ENCODE data around the gene KRT7. TPM values are rescaled to one million over a fixed set of nuclear protein-coding genes. Genes with fewer than 3 reads are reported as not detected.
"Not testable (repeated sequence)": the region's sequence is repeated elsewhere in the genome, so short reads cannot be mapped to it uniquely, and the experiment has no call there.

The KRT7 gene
- total and polyA plus RNA-seq, 3 experiments from 2014 or later: 3.2 to 5.6 TPM; not detected in 1

- H3K27me3 ChIP-seq (ENCODE audit: insufficient read depth, low read length, poor library complexity, severe bottlenecking); H3K4me3 Mint-ChIP-seq; H3K27ac ChIP-seq (ENCODE audit: low read depth, low read length); H3K27ac Mint-ChIP-seq; POLR2A ChIA-PET; H3K36me3 ChIP-seq (ENCODE audit: insufficient read depth, low read length); H3K9me3 Mint-ChIP-seq; CTCF ChIA-PET; H3K9me3 ChIP-seq (ENCODE audit: low read length); H3K4me1 ChIP-seq (ENCODE audit: insufficient read depth, low read length); DNase-seq; H3K4me3 ChIP-seq (ENCODE audit: low read length); H3K4me1 Mint-ChIP-seq; H3K36me3 Mint-ChIP-seq: not testable (repeated sequence)
- H3K27me3 Mint-ChIP-seq: peaks cover 9 to 27% of the 10 kb centered on the region in 2 donors
These were observed 57.6 kb downstream of the KRT7 start for GRCh38 chr12:52290483-52291134.

- H3K4me1 ChIP-seq (ENCODE audit: insufficient read depth, low read length): no peaks in the 10 kb centered on the region
- Mint-ChIP-seq H3K4me1 (peaks cover 4 to 10% (median 8%) of the 10 kb centered on the region in 3 donors), H3K36me3 (peaks cover 0 to 1% (median 0%) of the 10 kb centered on the region in 3 donors), H3K4me3 (no peak within 1 kb of the TSS), H3K9me3 (no peaks in the 10 kb centered on the region), H3K27me3 (peaks cover 9 to 33% of the 10 kb centered on the region in 2 donors), H3K27ac (peak within 1 kb of the TSS in 1 of 8 donors; percentile 27)
- H3K27me3 ChIP-seq (ENCODE audit: insufficient read depth, low read length, poor library complexity, severe bottlenecking): no peaks in the 10 kb centered on the region
- ChIA-PET CTCF (no interaction called here), POLR2A (no interaction called here)
- H3K4me3 ChIP-seq (ENCODE audit: low read length): no peak within 1 kb of the TSS
- H3K27ac ChIP-seq (ENCODE audit: low read depth, low read length): no peak within 1 kb of the TSS
- DNase-seq: no peak
- H3K36me3 ChIP-seq (ENCODE audit: insufficient read depth, low read length): no peaks in the 10 kb centered on the region
- no peaks in the 10 kb centered on the region for H3K9me3 ChIP-seq (ENCODE audit: low read length)
These were observed 58.4 kb downstream of the KRT7 start, which contains the start of gene KRT81 for GRCh38 chr12:52291267-52291935. KRT81 (minus strand) TSS chr12:52291534; CDS start chr12:52291465, 69 bp downstream.

GRCh38 chr12:52293926-52294325 is 60.9 kb downstream of the KRT7 start:
- ChIA-PET CTCF (interaction anchor here (1.6 kb wide), 1 partner anchor 15 kb away, joined by 5 read pairs; no protein-coding TSS in a partner anchor), POLR2A (no interaction called here)
- no peak overlapping the region for H3K4me3 Mint-ChIP-seq
- peaks cover 0 to 1% (median 0%) of the 10 kb centered on the region in 3 donors for H3K36me3 Mint-ChIP-seq
- H3K4me1 Mint-ChIP-seq: no peaks in the 10 kb centered on the region
- no peak for DNase-seq
- no peaks in the 10 kb centered on the region for H3K9me3 Mint-ChIP-seq
- Histone ChIP-seq H3K36me3 (ENCODE audit: insufficient read depth, low read length) (no peaks in the 10 kb centered on the region), H3K27me3 (ENCODE audit: insufficient read depth, low read length, poor library complexity, severe bottlenecking) (no peaks in the 10 kb centered on the region), H3K9me3 (ENCODE audit: low read length) (no peaks in the 10 kb centered on the region), H3K27ac (ENCODE audit: low read depth, low read length) (no peak overlapping the region), H3K4me1 (ENCODE audit: insufficient read depth, low read length) (no peaks in the 10 kb centered on the region), H3K4me3 (ENCODE audit: low read length) (no peak overlapping the region)
- H3K27me3 Mint-ChIP-seq: peaks cover 12 to 37% of the 10 kb centered on the region in 2 donors
- H3K27ac Mint-ChIP-seq: no peak overlapping the region

GRCh38 chr12:52294803-52295202 is 61.8 kb downstream of the KRT7 start:
- Histone ChIP-seq H3K9me3 (ENCODE audit: low read length) (no peaks in the 10 kb centered on the region), H3K27me3 (ENCODE audit: insufficient read depth, low read length, poor library complexity, severe bottlenecking) (no peaks in the 10 kb centered on the region), H3K4me1 (ENCODE audit: insufficient read depth, low read length) (no peaks in the 10 kb centered on the region), H3K36me3 (ENCODE audit: insufficient read depth, low read length) (no peaks in the 10 kb centered on the region), H3K27ac (ENCODE audit: low read depth, low read length) (no peak overlapping the region), H3K4me3 (ENCODE audit: low read length) (no peak overlapping the region)
- no peak for DNase-seq
- H3K4me3 Mint-ChIP-seq: no peak overlapping the region
- ChIA-PET POLR2A (no interaction called here), CTCF (interaction anchor here (1.6 kb wide), 1 partner anchor 16 kb away, joined by 5 read pairs; no protein-coding TSS in a partner anchor)
- no peaks in the 10 kb centered on the region for H3K9me3 Mint-ChIP-seq
- no peak overlapping the region for H3K27ac Mint-ChIP-seq
- peaks cover 0 to 1% (median 0%) of the 10 kb centered on the region in 3 donors for H3K36me3 Mint-ChIP-seq
- H3K4me1 Mint-ChIP-seq: no peaks in the 10 kb centered on the region
- H3K27me3 Mint-ChIP-seq: peaks cover 12 to 40% of the 10 kb centered on the region in 2 donors

GRCh38 chr12:52295663-52296062 is 62.6 kb downstream of the KRT7 start:
- H3K4me1 ChIP-seq (ENCODE audit: insufficient read depth, low read length): no peaks in the 10 kb centered on the region
- Mint-ChIP-seq H3K36me3 (peaks cover 0 to 1% (median 0%) of the 10 kb centered on the region in 3 donors), H3K27ac (no peak overlapping the region), H3K9me3 (no peaks in the 10 kb centered on the region), H3K27me3 (peaks cover 12 to 40% of the 10 kb centered on the region in 2 donors), H3K4me3 (no peak overlapping the region), H3K4me1 (no peaks in the 10 kb centered on the region)
- DNase-seq: no peak
- H3K36me3 ChIP-seq (ENCODE audit: insufficient read depth, low read length): no peaks in the 10 kb centered on the region
- POLR2A ChIA-PET: no interaction called here
- CTCF ChIA-PET: no interaction called here
- no peaks in the 10 kb centered on the region for H3K27me3 ChIP-seq (ENCODE audit: insufficient read depth, low read length, poor library complexity, severe bottlenecking)
- no peaks in the 10 kb centered on the region for H3K9me3 ChIP-seq (ENCODE audit: low read length)
- no peak overlapping the region for H3K4me3 ChIP-seq (ENCODE audit: low read length)
- no peak overlapping the region for H3K27ac ChIP-seq (ENCODE audit: low read depth, low read length)

GRCh38 chr12:52296572-52297215 is 63.7 kb downstream of the KRT7 start:
- H3K9me3 Mint-ChIP-seq: no peaks in the 10 kb centered on the region
- Histone ChIP-seq H3K36me3 (ENCODE audit: insufficient read depth, low read length) (no peaks in the 10 kb centered on the region), H3K27ac (ENCODE audit: low read depth, low read length) (no peak overlapping the region), H3K4me1 (ENCODE audit: insufficient read depth, low read length) (no peaks in the 10 kb centered on the region), H3K27me3 (ENCODE audit: insufficient read depth, low read length, poor library complexity, severe bottlenecking) (no peaks in the 10 kb centered on the region), H3K9me3 (ENCODE audit: low read length) (no peaks in the 10 kb centered on the region), H3K4me3 (ENCODE audit: low read length) (no peak overlapping the region)
- POLR2A ChIA-PET: no interaction called here
- no peaks in the 10 kb centered on the region for H3K4me1 Mint-ChIP-seq
- DNase-seq: no peak
- H3K4me3 Mint-ChIP-seq: no peak overlapping the region
- peaks cover 0 to 1% (median 0%) of the 10 kb centered on the region in 3 donors for H3K36me3 Mint-ChIP-seq
- H3K27ac Mint-ChIP-seq: no peak overlapping the region
- peaks cover 12 to 36% of the 10 kb centered on the region in 2 donors for H3K27me3 Mint-ChIP-seq
- CTCF ChIA-PET: no interaction called here

Other genes starting within 250 kb of the KRT7 start
- 1 to 10 TPM; 7.3 to 8.4 TPM for gene TAMALIN, start 226.3 kb upstream of the KRT7 start, total RNA-seq
- gene TAMALIN, start 226.3 kb upstream of the KRT7 start, polyA plus RNA-seq: 1.4 TPM
- gene NR4A1, start 181.8 kb upstream of the KRT7 start, total RNA-seq: 10 to 100 TPM; 20.4 to 23.4 TPM
- gene NR4A1, start 181.8 kb upstream of the KRT7 start, polyA plus RNA-seq: 0.84 TPM
- 10 to 100 TPM; 49.7 to 56.2 TPM for gene ATG101, start 163.3 kb upstream of the KRT7 start, total RNA-seq
- gene ATG101, start 163.3 kb upstream of the KRT7 start, polyA plus RNA-seq: 25.5 TPM
- gene SMIM41, start 153.5 kb upstream of the KRT7 start, total RNA-seq: not detected
- not detected for gene SMIM41, start 153.5 kb upstream of the KRT7 start, polyA plus RNA-seq
- gene KRT80, start 41.2 kb upstream of the KRT7 start, total RNA-seq: not detected
- not detected for gene KRT80, start 41.2 kb upstream of the KRT7 start, polyA plus RNA-seq
- under 1 TPM in 1 of 2 experiments, not detected in 1; 0.31 TPM for gene KRT86, start 41.4 kb downstream of the KRT7 start, total RNA-seq
- not detected for gene KRT86, start 41.4 kb downstream of the KRT7 start, polyA plus RNA-seq
- gene KRT81, start 58.3 kb downstream of the KRT7 start, total RNA-seq: not detected
- not detected for gene KRT81, start 58.3 kb downstream of the KRT7 start, polyA plus RNA-seq
- gene KRT83, start 88.2 kb downstream of the KRT7 start, total RNA-seq: not detected
- not detected for gene KRT83, start 88.2 kb downstream of the KRT7 start, polyA plus RNA-seq
- gene KRT85, start 134.2 kb downstream of the KRT7 start, total RNA-seq: not detected
- not detected for gene KRT85, start 134.2 kb downstream of the KRT7 start, polyA plus RNA-seq
- gene KRT84, start 152.4 kb downstream of the KRT7 start, total RNA-seq: not detected
- gene KRT84, start 152.4 kb downstream of the KRT7 start, polyA plus RNA-seq: not detected
- gene KRT82, start 173.1 kb downstream of the KRT7 start, total RNA-seq: not detected
- gene KRT82, start 173.1 kb downstream of the KRT7 start, polyA plus RNA-seq: not detected
- gene KRT75, start 201.1 kb downstream of the KRT7 start, total RNA-seq: not detected
- not detected for gene KRT75, start 201.1 kb downstream of the KRT7 start, polyA plus RNA-seq
- gene KRT6B, start 218.9 kb downstream of the KRT7 start, total RNA-seq: not detected
- not detected for gene KRT6B, start 218.9 kb downstream of the KRT7 start, polyA plus RNA-seq
- gene KRT6C, start 240.6 kb downstream of the KRT7 start, total RNA-seq: not detected
- not detected for gene KRT6C, start 240.6 kb downstream of the KRT7 start, polyA plus RNA-seq